CD4-positive, CD25-positive, alpha-beta regulatory T cell (primary cell): ENCODE data around the gene MYO1G. TPM values are rescaled to one million over a fixed set of nuclear protein-coding genes. Genes with fewer than 3 reads are reported as not detected.
"Not testable (repeated sequence)": the region's sequence is repeated elsewhere in the genome, so short reads cannot be mapped to it uniquely, and the experiment has no call there.

Source experiments
- ATAC-seq, 2 donors: fragments of 150-1000 bp; cut with Tn5 transposase; one replicate each; pipeline ENCODE4 v1.10.0; 2021; ENCODE audit warnings: low read depth in 2 of 2, moderate number of reproducible peaks in 2 of 2, moderate library complexity in 1 of 2
- DNase-seq, 3 donors: peaks; one replicate each; pipeline versions ENCODE4 v3.0.0 to v3.0.0-alpha.2; 2012 to 2022; ENCODE audit warnings: mixed read lengths in 1 of 3
- H3K27ac ChIP-seq: one replicate; pipeline ENCODE4 v1.7.0; 2013; ENCODE audit warnings: mild to moderate bottlenecking, low read length; ENCODE audit not compliant: insufficient read depth, poor library complexity, severe bottlenecking
- H3K27me3 ChIP-seq: one replicate; pipeline ENCODE4 v1.7.0; 2013; ENCODE audit warnings: low read length; ENCODE audit not compliant: control insufficient read depth, insufficient read depth
- H3K36me3 ChIP-seq: one replicate; pipeline ENCODE4 v1.7.0; 2013; ENCODE audit warnings: mild to moderate bottlenecking, low read length, moderate library complexity; ENCODE audit not compliant: control insufficient read depth, insufficient read depth
- H3K4me1 ChIP-seq: 2 replicates; pipeline ENCODE4 v1.7.0; 2013; ENCODE audit warnings: mild to moderate bottlenecking, low read length; ENCODE audit not compliant: insufficient read depth, control insufficient read depth, poor library complexity, severe bottlenecking
- H3K4me3 ChIP-seq: one replicate; pipeline ENCODE4 v1.7.0; 2013; ENCODE audit warnings: low read depth, mild to moderate bottlenecking, low read length, moderate library complexity
- H3K9me3 ChIP-seq, 2 experiments: 1 replicate in 1 of 2; 2 replicates in 1 of 2; pipeline ENCODE4 v1.7.0; 2013; ENCODE audit warnings: low read length in 2 of 2, mild to moderate bottlenecking in 1 of 2, moderate library complexity in 1 of 2; ENCODE audit not compliant: control insufficient read depth in 2 of 2
- H3K27ac Mint-ChIP-seq, 3 donors: one replicate each; pipeline ENCODE4 v1.8.0; 2020 to 2022; ENCODE audit warnings: mild to moderate bottlenecking in 3 of 3, mixed read lengths in 3 of 3, moderate library complexity in 2 of 3
- H3K27me3 Mint-ChIP-seq: one replicate; pipeline ENCODE4 v1.8.0; 2022; ENCODE audit warnings: mild to moderate bottlenecking, mixed read lengths
- H3K36me3 Mint-ChIP-seq: one replicate; pipeline ENCODE4 v1.8.0; 2020; ENCODE audit warnings: mixed read lengths
- H3K4me1 Mint-ChIP-seq, 4 donors: one replicate each; pipeline ENCODE4 v1.8.0; 2020 to 2022; ENCODE audit warnings: mixed read lengths in 4 of 4, mild to moderate bottlenecking in 1 of 4
- H3K4me3 Mint-ChIP-seq, 4 donors: one replicate each; pipeline ENCODE4 v1.8.0; 2020 to 2022; ENCODE audit warnings: mild to moderate bottlenecking in 4 of 4, mixed read lengths in 4 of 4, moderate library complexity in 3 of 4
- H3K9me3 Mint-ChIP-seq, 7 donors: one replicate each; pipeline ENCODE4 v1.8.0; 2020 to 2022; ENCODE audit warnings: mixed read lengths in 7 of 7, mild to moderate bottlenecking in 3 of 7, moderate library complexity in 2 of 7
- polyA plus RNA-seq, 4 donors: library from polyadenylated mRNA; unstranded; fragments of 300-500 nt; fragmentation: Illumina TruSeq; gene quantifications; one replicate each; pipeline ENCODE4 v1.2.3, GENCODE V29; 2021
- total RNA-seq: library from RNA; stranded (reverse); gene quantifications from one replicate; pipeline ENCODE4 v1.2.3, GENCODE V29; 2022

Gene MYO1G
- total and polyA plus RNA-seq, 5 donors from 2014 or later, result 132 to 427 (median 186) TPM

DNA sequence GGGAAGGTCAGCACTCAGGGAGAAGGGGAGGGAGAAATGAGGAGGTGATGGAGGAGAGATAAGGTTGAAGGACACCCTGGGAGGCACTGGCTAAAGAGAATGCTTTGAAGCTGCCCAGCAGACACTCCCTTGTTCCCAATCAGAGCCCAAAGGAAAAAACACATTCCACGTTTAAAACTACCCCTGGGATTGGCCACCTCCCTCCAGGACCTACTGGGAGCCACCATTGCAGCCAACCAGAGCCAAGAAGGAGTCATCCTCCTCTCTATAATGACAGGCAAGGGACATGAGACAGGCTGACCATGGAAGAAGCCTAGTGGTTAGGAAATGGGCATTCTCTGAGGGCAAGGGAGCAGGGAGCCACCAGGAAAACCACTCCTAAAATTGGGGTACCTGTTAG, 43.8 kb downstream of the MYO1G start:
- DNase-seq (no peak), ATAC-seq (no peak)
- peaks cover 5% of the 10 kb centered on the region for H3K27me3 ChIP-seq
- Mint-ChIP-seq H3K27ac (no peak overlapping the region), H3K27me3 (peaks cover 36% of the 10 kb centered on the region), H3K36me3 (no peaks in the 10 kb centered on the region), H3K9me3 (no peaks in the 10 kb centered on the region), H3K4me1 (peaks cover 0 to 8% (median 2%) of the 10 kb centered on the region in 4 donors), H3K4me3 (no peak overlapping the region)
- H3K27ac ChIP-seq, result no peak overlapping the region
- H3K4me3 ChIP-seq, result no peak overlapping the region
- H3K4me1 ChIP-seq, result no peaks in the 10 kb centered on the region
- no peaks in the 10 kb centered on the region for H3K9me3 ChIP-seq
- no peaks in the 10 kb centered on the region for H3K36me3 ChIP-seq

GRCh38 chr7:44934510-44934909, 44.3 kb downstream of the MYO1G start:
- not testable (repeated sequence) for H3K9me3 ChIP-seq, H3K27ac Mint-ChIP-seq, H3K9me3 Mint-ChIP-seq, H3K27ac ChIP-seq, DNase-seq, ATAC-seq, H3K4me3 ChIP-seq, H3K36me3 ChIP-seq, H3K36me3 Mint-ChIP-seq, H3K27me3 ChIP-seq, H3K4me1 ChIP-seq, H3K4me1 Mint-ChIP-seq, H3K4me3 Mint-ChIP-seq
- H3K27me3 Mint-ChIP-seq, result peaks cover 38% of the 10 kb centered on the region

- Mint-ChIP-seq H3K27ac (no peak overlapping the region), H3K9me3 (no peaks in the 10 kb centered on the region), H3K36me3 (no peaks in the 10 kb centered on the region), H3K4me1 (peaks cover 0 to 5% (median 0%) of the 10 kb centered on the region in 4 donors), H3K27me3 (peaks cover 34% of the 10 kb centered on the region), H3K4me3 (peak overlapping the region in 1 of 4 donors; percentile 66)
- Histone ChIP-seq H3K27me3 (peaks cover 4% of the 10 kb centered on the region), H3K4me1 (no peaks in the 10 kb centered on the region), H3K4me3 (no peak overlapping the region), H3K36me3 (no peaks in the 10 kb centered on the region), H3K27ac (no peak overlapping the region), H3K9me3 (no peaks in the 10 kb centered on the region)
- ATAC-seq, result no peak
- no peak for DNase-seq
Observed at GRCh38 chr7:44930921-44931320, 47.9 kb downstream of the MYO1G start.

GRCh38 chr7:44922351-44922694, 56.5 kb downstream of the MYO1G start:
- Histone ChIP-seq H3K27me3 (no peaks in the 10 kb centered on the region), H3K4me3 (no peak overlapping the region), H3K4me1 (no peaks in the 10 kb centered on the region), H3K9me3 (no peaks in the 10 kb centered on the region), H3K27ac (no peak overlapping the region), H3K36me3 (no peaks in the 10 kb centered on the region)
- Mint-ChIP-seq H3K9me3 (no peaks in the 10 kb centered on the region), H3K27ac (no peak overlapping the region), H3K27me3 (peaks cover 4% of the 10 kb centered on the region), H3K4me1 (peaks cover 0 to 5% (median 1%) of the 10 kb centered on the region in 4 donors), H3K4me3 (no peak overlapping the region), H3K36me3 (no peaks in the 10 kb centered on the region)
- DNase-seq (no peak), ATAC-seq (peak; percentile 9 to 19)

DNA sequence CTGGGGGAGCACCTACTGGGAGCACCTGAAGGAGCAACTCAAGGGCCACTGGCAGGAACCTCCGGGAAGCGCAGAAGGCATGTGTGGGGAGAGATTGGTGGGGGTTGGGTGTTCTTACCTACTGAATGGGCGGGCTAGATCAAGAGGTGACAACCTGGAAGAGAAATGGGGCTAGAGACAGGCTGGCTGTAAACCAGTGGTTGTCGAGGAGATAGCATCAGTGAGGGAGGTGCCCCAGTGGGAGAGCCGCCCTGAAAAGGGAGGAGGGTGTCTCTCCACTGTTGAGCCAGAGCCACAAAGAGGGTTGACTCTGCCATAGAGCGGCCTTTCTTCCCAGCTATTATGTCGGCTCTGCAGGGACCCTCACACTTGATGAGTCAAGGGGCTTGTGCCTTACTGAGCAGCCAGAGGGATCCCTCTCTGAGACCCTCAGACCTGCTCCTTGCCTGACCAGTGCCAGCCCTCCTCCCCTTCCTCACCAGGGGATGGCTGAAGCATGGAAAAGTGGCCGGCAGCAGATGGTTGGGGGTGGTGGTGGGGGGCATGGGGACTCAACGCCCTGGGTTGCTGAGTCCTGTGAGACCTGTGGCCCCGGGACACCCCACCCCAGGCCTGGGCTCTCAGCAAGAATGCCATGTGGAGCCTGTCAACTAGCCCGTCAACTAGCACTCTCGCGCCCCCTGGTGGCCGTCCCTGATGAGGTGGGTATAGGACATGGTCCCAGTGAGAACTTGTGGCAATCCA, 57.0 kb downstream of the MYO1G start:
- peak; percentile 90 to 97 for ATAC-seq
- Mint-ChIP-seq H3K4me1 (peaks cover 0 to 5% (median 1%) of the 10 kb centered on the region in 4 donors), H3K4me3 (peak overlapping the region in 1 of 4 donors; percentile 32), H3K27me3 (peaks cover 4% of the 10 kb centered on the region), H3K36me3 (no peaks in the 10 kb centered on the region), H3K9me3 (no peaks in the 10 kb centered on the region), H3K27ac (no peak overlapping the region)
- Histone ChIP-seq H3K4me1 (no peaks in the 10 kb centered on the region), H3K27ac (no peak overlapping the region), H3K27me3 (no peaks in the 10 kb centered on the region), H3K9me3 (no peaks in the 10 kb centered on the region), H3K4me3 (no peak overlapping the region), H3K36me3 (no peaks in the 10 kb centered on the region)
- peak; percentile 84 to 85 (median 85) for DNase-seq

- Mint-ChIP-seq H3K27ac (peak overlapping the region in 1 of 3 donors; percentile 23), H3K27me3 (peaks cover 4% of the 10 kb centered on the region), H3K4me1 (peaks cover 1 to 7% (median 3%) of the 10 kb centered on the region in 4 donors), H3K36me3 (no peaks in the 10 kb centered on the region), H3K9me3 (no peaks in the 10 kb centered on the region), H3K4me3 (no peak overlapping the region)
- ATAC-seq (no peak), DNase-seq (no peak)
- no peak overlapping the region for H3K4me3 ChIP-seq
- no peaks in the 10 kb centered on the region for H3K27me3 ChIP-seq
- H3K36me3 ChIP-seq, result no peaks in the 10 kb centered on the region
- no peaks in the 10 kb centered on the region for H3K9me3 ChIP-seq
- H3K27ac ChIP-seq, result no peak overlapping the region
- H3K4me1 ChIP-seq, result peaks cover 1% of the 10 kb centered on the region
Observed at GRCh38 chr7:44920119-44920518, 58.7 kb downstream of the MYO1G start.

DNA sequence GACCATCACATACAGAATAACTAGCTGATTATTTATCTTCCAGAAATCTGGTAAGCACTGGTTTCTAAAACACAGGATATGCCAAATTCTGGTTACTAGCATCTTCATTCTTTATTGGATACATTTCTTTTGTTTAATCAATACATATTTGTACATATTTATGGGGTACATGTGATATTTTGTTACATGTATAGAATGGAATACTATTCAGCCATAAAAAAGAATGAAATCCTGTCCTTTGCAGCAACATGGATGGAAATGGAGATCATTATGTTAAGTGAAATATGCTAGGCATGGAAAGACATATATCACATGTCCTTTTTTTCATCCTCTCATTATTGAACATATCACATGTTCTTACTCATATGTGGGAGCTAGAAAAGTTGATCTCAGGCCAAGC, 60.8 kb downstream of the MYO1G start:
- Mint-ChIP-seq H3K27ac (no peak overlapping the region), H3K27me3 (no peaks in the 10 kb centered on the region), H3K4me3 (no peak overlapping the region), H3K36me3 (no peaks in the 10 kb centered on the region), H3K9me3 (no peaks in the 10 kb centered on the region), H3K4me1 (peaks cover 4 to 9% (median 6%) of the 10 kb centered on the region in 4 donors)
- DNase-seq (no peak), ATAC-seq (no peak)
- no peaks in the 10 kb centered on the region for H3K27me3 ChIP-seq
- peaks cover 5% of the 10 kb centered on the region for H3K4me1 ChIP-seq
- H3K27ac ChIP-seq, result no peak overlapping the region
- H3K36me3 ChIP-seq, result no peaks in the 10 kb centered on the region
- H3K4me3 ChIP-seq, result no peak overlapping the region
- no peaks in the 10 kb centered on the region for H3K9me3 ChIP-seq

- H3K27me3 Mint-ChIP-seq, result no peaks in the 10 kb centered on the region
- Histone ChIP-seq H3K4me3 (no peak overlapping the region), H3K4me1 (peaks cover 5% of the 10 kb centered on the region), H3K9me3 (no peaks in the 10 kb centered on the region), H3K27ac (no peak overlapping the region), H3K36me3 (no peaks in the 10 kb centered on the region), H3K27me3 (no peaks in the 10 kb centered on the region)
- no peaks in the 10 kb centered on the region for H3K9me3 Mint-ChIP-seq
- no peaks in the 10 kb centered on the region for H3K36me3 Mint-ChIP-seq
- no peak for ATAC-seq
- no peak overlapping the region for H3K27ac Mint-ChIP-seq
- no peak overlapping the region for H3K4me3 Mint-ChIP-seq
- H3K4me1 Mint-ChIP-seq, result peaks cover 4 to 9% (median 6%) of the 10 kb centered on the region in 4 donors
- DNase-seq, result no peak
Observed at GRCh38 chr7:44917465-44917864, 61.4 kb downstream of the MYO1G start.
